NCI-H2171 (cell line): ENCODE measurements around the gene BEST1.
A peak's percentile ranks its signal among the peaks of the same experiment; 100 is the strongest.

Source experiments
- DNase-seq: peaks from one replicate; lab custom pipeline; 2025; lab: John Stamatoyannopoulos, UW

BEST1 gene

DNA sequence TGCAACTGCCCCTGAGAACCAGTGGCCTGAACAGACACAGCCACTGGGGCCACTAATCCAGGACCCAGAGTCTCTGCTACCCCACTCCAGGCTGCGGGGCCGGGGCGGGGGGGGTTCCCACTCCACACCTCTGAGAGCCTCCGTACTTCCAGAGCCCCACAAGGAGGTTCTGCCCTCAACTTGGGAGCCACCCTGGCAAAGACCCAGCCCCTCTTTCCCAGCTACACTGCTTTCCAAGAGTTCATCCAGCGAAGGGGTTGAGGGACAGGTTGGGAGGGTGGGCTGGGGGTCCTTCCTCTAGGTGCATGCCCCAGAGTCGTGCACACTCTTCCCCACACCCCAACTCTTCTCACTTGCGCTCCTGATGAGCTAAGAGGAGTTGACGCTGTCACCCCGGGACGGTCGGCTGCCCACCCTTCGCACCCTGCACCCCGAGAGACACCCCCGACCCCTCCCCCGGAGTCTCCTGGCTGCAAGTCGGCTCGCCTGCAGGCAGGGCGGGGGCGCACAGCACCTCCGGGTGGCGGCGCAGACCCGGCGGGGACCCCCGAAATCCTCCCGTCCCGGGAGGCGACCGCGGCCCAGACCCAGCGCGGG, 33.3 kb upstream of the BEST1 start:
- DNase-seq, result no peak

DNA sequence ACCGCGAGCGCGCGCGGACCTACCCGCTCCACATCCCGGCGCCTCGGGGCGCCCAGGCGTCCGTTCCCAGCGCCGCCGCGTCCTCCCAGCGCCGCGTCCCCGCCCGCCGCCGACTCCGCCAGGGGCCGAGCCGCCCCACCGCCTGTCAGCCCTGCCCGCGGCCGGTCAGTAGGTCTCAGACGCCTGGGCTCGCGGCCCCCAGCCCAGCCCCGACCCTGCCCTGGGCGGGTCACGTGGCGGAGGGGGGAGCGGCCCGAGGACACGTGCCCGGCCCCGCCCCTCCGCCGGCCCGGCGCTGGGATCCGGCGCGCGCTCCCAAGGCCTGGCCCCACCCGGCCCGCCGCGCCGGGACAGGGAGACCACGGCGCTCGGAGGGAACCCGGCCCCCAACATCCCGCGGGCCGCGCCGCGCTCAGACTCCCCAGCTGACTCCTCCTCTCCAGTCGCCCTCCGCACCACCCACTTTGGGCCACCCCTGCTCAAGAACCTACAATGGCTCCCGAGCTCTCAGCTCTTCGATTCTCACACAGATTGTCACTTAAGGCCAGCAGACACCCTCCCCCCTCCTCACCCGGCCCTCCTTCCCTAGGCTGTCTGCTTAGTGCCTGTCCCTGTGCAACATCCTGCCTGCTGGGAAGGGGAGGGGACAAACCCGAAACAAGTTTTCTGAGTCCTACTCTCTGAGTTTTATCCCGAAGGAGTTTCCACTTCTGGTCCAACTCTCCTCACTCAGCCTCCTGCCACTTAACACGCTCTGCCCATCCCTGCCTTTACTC, 32.6 kb upstream of the BEST1 start, which contains the start of gene RAB3IL1:
Gene RAB3IL1, minus strand, starts transcription at position 233 of the 776 bp plus-strand sequence. Its CDS starts 199 bp downstream, at position 34.
- no peak for DNase-seq

DNA sequence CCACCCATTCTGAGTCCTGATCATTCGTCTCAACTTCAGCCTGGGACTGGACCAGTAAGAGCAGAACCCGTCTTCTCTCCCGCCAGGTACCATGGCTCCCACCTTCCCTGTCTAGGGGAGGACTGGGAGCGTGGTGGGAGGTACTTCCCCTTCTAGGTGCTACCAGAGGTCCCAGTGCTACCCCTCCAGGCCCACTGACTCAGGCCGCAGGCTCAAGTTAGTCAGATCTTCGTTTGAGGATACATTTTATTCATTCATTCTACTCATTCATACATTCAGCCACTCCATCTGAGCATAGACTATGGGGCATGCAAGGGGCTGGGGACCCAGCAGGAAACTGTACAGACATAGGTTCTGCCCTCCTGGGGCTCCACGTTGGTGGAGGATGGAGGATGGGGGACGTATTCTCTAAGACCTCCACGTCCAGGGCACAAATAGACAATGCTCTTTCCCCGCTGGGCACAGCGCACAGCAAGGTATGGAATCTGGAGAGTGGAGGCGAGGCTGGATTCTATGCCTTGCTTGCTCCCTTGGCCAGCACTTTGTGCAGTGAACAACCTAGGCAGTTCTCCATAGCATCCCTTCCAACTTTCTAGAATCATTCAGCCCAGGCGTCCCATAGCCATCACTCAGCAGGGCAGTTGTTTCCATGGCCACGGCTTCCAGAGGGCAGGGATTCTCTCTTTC, 31.8 kb upstream of the BEST1 start:
- DNase-seq, result no peak

DNA sequence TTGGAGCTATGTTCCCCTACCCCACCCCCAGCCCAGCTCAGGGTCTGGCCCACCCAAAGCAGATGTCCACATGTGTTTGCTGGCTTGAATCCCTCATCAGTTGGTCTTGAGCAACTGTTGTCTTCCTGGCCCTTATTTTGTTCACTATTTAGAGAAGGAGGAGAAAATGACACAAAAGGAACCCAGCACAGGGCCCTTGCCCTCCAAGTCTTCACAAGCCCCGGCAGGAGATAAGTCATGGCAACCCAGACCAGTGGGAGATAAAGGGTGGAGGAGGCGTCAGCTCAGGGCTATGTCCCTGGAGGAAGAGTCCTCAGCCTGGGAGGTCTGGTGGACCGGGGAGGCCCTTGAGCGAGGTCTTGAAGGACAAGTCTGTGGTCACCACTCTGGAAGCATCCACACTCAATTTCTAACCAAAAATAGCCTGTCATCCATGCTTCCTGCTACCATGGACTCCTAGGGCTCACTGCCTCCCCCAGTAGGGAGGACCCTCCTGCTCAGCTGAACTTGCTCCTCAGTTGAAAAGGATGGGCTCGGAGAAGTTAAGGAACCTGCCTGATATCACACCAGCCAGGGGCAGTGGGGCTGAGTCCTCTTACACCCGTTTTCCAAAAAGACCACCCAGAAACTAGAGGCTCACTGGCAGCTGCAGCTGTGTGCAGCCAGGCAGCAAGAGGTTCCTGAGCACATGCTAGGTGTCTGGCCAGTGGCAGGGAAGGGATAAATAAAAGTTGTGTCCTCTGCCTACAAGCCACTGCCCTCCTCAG, 31.0 kb upstream of the BEST1 start:
- DNase-seq, result no peak

DNA sequence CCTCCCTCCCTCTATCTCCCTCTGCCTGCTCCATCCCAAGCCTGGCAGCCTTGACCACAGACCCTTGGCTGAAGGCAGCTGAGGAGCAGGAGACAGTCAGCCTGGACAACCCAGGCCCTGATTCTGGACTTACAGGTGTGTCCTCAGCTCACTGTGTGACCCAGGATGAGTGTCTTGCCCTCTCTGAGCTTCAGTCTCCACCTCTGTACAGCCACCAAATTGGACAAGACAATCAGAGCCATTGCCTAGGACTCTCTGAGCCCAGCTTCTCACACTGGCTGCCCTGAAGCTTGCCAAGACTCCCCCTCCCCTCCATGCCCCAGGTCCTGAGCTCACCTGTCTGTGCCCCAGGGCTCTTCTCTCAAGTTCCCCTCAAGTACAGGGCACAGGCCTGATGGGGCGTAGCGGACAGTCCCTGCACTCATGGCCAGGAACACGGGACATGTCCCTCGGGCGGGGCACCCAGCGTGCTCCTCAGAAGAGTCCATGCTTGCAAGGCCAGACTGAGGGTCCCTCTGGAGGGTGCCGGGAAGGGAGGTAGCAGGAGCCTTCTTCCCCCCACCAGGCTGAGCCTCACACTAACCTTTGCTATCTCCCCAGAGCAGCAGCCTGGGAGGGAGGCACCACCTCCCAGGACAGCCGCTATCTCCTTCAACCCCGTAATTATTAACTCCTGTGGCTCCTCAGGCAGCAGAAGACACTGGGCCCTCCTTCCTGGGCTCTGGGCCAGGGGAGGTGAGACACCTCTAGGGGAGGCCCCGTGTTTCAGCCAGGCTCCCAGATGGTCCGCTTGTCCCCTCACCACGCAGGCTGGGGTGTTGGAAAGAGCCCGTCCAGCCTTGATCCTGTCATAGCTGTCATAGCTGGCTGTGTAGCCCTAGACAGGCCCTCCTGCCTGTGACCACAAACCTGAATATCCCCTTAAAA, 30.2 kb upstream of the BEST1 start:
- DNase-seq, result no peak

DNA sequence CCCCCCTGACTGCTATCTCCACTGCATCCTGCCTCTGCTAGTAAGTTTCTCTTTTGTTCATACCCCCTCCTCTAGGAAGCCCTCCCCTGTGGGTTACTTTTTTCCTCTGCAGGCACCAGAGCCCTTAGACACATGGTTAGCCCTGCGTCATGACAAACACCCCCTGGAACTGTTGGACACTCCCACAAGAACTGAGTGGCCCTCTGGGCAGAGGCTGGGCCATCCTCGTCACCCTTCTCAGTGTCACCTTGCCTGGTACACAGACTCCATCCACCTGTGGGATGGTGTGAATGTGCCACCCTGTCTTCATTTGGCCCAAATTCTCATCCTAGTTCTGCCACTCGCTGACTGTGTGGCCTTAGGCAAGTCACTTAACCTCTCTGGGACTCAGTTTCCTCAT, 28.7 kb upstream of the BEST1 start:
- no peak for DNase-seq

DNA sequence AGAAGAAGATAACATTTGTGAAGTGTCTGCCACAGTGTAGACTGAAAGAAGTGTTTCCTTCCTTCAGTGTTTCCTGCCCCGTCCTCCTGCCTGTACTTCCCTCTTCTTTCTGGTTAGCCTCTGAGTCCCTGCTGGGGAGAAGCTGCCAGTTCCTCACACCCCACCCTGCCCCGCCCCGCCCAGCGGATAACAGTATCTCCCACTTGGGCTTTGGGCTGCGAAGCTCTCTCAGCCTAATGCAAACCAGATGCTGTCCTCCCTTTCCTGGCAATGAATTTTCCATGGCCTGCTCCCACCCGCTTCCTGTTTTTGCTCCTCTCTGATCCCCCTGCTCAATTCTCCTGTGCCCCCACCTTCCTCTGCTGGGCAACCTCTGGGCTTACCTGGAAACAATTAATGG, 27.6 kb upstream of the BEST1 start:
- no peak for DNase-seq

DNA sequence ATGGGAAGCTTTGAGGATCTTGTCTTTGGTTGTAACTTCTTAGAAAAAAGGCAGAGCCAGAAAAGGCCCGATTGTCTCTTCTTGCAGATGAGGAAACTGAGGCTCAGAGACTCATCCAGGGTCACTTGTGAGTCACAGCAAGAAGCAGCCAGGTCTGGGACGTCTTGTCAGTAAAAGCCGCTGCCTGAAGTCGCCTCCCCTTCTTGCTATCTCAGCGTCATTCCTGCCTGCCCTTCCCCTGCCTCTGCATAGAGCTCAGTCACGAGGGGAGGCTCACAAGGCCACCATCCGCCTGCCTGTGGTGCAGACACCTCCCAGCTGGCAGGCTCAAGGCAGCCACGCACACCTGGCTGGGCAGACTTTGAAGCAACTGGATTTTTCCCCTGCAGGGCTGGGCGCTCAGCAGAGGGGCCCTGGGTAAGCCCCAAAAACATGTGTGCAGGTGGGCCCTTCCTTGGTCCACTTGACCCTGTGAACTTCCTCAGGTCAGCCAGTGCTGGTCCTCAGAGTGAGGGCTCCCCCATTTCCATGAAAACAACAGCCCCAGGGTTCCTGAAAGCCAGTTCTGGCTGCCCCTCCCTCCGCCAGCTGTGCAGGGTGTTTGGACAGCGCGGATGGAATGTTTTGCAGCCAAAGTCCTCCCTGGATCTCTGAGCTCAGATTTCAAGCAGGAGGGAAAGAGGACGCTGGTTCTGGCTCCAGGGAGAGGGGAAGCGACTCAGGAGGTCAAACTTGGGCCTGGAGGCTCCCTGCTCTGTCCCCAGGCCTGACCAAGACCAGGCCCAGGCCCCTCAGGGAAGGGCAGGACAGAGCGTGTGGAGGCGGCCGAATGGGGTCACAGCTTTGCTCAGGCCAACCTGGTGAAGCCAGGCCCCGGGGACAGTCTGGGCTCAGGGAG, 26.7 kb upstream of the BEST1 start:
- DNase-seq, result no peak

DNA sequence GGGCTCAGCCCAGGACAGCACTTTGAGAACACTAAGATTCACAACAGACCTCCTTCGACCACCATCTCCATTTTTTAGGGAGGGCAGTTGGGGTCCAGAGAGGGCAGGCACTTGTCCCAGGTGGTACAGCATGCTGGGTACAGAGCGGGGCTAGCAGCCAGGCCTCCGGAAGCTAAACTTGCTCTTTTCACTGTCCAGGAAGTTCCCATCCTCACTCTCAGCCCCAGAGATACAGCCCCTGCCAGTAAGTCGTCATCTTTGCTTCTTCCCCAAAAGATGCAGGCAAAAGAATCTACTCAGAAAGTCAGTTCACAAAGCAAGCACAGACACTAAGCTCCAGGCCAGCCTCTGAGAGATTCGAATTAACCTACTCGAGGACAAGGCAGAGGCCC, 26.1 kb upstream of the BEST1 start:
- no peak for DNase-seq

DNA sequence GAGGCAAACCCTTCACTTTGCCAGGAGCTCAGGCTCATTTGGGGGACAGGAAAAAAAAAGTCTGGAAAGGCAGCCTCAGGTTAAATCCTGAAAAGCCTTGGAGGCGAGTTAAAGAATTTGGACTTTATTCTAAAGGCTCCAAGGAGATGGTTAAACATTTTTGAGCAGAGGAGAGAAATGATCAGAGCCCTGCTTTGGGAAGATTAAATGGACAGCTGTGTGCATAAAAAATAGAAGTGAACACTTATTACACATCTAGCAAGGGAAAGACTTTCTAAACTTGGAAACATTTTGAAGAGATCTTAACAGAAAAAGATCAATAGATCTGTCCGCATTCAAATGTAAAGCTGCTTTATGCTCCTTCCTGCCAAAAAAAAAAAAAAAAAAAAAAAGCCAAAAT, 24.4 kb upstream of the BEST1 start:
- DNase-seq, result no peak

DNA sequence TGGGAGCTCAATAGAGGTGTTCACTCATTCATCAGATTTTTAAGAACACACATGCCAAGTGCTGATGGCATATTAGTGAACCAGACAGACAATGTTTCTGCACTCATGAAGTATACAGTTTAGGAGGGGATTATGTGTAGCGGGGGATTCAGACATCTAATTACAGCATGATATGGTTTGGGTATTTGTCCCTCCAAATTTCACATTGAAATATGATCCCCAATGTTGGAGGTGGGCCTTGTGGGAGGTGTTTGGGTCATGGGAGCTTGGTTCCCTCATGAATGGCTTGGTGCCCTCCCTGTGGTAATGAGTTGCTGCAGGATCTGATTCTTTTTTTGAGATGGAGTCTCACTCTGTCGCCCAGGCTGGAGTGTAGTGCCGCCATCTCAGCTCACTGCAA, 23.9 kb upstream of the BEST1 start:
- DNase-seq, result no peak

DNA sequence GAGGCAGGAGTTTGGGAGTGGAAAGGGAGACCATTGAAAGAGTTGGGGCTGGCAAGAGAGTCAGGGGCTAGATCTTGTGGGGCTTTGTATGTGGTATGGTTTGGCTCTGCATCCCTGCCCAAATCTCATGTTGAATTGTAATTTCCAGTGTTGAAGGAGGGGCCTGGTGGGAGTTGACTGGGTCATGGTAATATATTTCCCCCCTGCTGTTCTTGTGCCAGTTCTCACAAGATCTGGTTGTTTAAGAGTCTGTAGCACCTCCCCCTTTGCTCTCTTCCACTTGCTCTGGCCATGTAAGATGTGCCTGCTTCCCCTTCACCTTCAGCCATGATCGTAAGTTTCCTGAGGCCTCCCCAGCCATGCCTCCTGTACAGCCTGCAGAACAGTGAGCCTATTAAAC, 22.6 kb upstream of the BEST1 start:
- no peak for DNase-seq

DNA sequence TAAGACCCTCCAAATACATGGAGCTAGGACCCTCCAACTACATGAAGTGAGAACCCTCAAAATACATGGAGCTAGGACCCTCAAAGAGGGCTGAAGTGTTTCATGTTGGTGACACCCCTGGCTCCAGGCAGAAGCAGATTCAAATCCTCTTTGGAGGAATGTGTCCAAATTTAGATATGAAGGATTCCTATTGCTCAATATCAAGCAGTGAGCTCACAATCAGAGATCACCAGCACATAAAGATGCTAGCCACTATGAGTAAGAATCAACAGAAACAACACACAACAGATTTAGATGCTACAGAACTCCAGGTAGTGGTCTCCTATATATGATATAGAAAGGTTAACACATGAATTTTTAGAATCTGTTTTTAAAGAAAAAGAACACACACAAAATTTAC, 21.5 kb upstream of the BEST1 start:
- no peak for DNase-seq

DNA sequence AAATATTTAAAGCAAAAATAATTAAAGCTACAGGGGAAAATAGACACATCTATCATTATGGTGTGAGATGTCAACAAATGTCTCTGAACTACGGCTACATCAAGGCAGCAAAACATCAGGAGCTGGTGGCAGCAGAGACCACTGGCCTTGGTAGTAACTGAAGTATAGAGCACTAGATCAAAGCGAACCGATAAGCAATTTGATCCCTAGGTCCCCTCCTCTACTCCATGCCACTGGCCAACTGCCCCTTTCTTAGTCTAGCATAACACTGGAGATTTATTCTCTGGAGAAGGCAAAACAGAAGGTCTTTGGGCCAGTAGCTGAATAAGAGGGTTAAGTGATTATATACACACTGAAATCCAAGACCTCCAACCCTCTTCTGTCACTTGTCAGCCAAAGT, 19.2 kb upstream of the BEST1 start:
- no peak for DNase-seq

DNA sequence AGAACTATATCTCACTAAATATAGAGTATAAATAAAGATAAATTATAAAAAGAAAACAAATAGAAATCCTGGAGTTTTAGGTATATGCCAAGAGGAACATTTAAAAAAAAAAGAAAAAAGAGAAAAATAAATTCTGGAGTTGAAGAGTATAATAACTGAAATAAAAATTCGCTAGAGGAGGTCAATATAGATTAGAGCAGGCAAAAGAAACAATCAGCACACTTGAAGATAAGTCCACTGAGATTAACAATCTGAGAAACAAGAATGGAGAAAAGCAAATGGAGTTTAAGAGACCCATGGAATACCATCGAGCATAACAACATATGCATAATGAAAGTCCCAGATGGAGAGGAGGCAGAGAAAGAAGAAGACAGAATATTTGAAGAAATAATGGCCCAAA, 14.3 kb upstream of the BEST1 start:
- DNase-seq, result no peak

DNA sequence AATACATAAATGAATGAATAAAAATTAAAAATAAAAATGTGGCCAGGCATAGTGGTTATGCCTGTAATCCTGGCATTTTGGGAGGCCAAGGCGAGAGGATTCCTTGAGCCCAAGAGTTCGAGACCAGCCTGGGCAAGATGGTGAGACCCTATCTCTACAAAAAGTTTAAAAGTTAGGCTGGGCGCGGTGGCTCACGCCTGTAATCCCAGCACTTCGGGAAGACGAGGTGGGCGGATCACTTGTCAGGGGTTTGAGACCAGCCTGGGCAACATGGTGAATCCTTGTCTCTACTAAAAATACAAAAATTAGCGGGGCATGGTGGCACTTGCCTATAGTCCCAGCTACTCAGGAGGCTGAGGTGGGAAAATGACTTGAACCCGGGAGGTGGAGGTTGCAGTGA, 9.7 kb upstream of the BEST1 start:
- DNase-seq, result no peak

DNA sequence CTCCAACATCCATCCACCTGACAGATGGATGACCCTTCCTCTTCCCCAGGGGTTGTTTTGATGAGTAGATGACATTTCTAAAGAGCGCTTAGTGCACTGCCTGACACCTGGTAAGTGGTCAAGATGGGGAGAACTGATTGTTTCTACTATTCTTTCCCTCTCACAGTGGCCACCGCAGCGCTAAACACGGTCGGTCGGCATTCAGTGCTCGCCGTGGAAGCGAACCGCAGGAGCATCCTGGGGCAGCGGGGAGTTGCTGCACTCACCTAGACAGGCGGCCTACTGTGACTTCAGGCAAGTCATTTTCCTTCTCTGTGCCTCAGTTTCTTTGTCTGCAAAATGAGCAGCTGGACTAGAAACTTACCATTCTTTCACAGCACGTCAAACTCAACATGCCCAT, 5.0 kb upstream of the BEST1 start:
- no peak for DNase-seq

DNA sequence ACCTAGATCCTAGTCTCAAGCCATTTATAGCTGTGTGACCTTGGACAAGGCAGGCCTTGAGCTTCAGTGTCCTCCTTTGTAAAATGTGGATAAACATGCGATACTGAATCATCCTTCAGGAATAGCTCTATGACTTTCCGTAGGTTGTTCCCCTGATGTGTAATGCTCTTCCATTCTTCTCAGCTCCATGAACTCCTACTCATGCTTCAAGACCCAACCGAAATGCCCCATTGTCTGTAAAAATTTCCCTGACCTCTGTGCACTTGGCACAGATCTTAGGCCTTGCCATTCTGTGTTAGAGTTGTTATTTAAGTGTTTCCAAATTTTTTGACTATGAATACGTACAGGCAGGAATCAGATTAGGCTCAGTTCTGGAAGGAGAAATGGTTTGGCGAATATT, 3.3 kb upstream of the BEST1 start:
- no peak for DNase-seq

DNA sequence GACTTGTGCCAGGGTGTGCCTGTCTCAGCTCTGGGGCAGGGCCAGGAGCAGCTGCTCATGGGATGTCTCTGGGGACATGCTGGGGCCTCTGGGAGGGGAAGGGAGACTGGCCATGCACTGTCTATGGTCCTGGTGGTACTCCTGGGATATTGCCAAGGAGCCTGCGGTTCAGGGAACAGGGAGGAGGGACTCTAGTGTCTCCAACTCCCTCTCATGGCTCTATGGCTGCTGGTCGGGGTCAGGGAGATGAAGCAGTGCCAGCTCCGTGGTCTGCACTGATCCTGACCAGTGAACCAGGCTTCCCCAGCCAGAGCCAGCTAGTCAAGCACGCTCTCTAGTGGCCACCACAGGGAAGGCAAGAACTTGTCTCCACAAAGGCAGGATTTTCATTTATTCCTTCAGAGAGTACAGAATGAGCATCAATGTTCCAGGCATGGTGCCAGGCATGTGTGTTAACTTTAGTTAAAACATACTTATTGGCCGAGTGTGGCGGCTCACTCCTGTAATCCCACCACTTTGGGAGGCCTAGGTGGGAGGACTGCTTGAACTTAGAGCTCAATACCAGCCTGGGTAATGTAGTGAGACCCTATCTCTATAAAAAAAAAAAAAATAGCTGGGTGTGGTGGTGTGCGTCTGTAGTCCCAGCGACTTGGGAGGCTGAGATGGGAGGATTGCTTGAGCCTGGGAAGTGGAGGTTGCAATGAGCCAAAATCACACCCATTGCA, 2.5 kb upstream of the BEST1 start:
- peak; percentile 39 for DNase-seq

DNA sequence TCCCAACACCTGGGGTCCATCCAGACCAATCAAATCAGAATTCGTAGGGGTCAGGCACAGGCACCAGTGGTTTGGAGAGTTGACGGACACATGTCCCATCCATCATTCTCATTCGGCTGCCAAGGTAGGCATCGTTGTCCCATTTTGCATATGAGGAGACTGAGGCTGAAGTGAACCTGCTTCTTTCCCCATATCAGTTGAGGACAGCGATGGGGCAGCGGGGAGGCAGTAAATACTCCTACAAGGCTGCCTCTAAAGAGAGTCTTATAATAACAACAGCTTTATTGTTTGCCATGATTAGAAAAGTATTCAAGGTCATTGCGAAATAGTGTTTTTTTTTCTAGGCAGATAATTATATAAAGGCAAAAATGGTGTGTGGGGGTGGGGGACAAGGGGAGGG, 1.6 kb upstream of the BEST1 start:
- no peak for DNase-seq
